Uterus (tissue), 4 donors: ENCODE measurements around the gene GPHN. TPM values are rescaled to one million over a fixed set of nuclear protein-coding genes. Genes with fewer than 3 reads are reported as not detected.

Source experiments
- DNase-seq, 2 donors: peaks; one replicate each; pipeline ENCODE4 v3.0.0-alpha.2; 2019 to 2020
- H3K27ac ChIP-seq, 2 donors: fragments of 200-600 bp; sonication (generic); 1 replicate in 1 of 2; 2 replicates in 1 of 2; pipeline ENCODE4 v1.5.1; 2016 to 2018
- H3K27me3 ChIP-seq, 2 donors: fragments of 200-600 bp; sonication (generic); one replicate each; pipeline ENCODE4 v1.5.1; 2018 to 2019; ENCODE audit warnings: control low read depth in 1 of 2
- H3K36me3 ChIP-seq, 2 donors: fragments of 200-600 bp; sonication (generic); one replicate each; pipeline ENCODE4 v1.5.1; 2019; ENCODE audit warnings: control low read depth in 1 of 2
- H3K4me1 ChIP-seq, 2 donors: fragments of 200-600 bp; sonication (generic); one replicate each; pipeline ENCODE4 v1.5.1; 2018 to 2019; ENCODE audit warnings: control low read depth in 1 of 2
- H3K4me3 ChIP-seq, 2 donors: fragments of 200-600 bp; sonication (generic); 1 replicate in 1 of 2; 2 replicates in 1 of 2; pipeline ENCODE4 v1.5.1; 2018 to 2019; ENCODE audit warnings: mild to moderate bottlenecking in 1 of 2
- H3K9me3 ChIP-seq, 2 donors: fragments of 200-600 bp; sonication (generic); one replicate each; pipeline ENCODE4 v1.5.1; 2019; ENCODE audit warnings: control low read depth in 1 of 2
- CTCF ChIP-seq, 4 experiments: fragments of 200-600 bp in 2 of 4; fragments of 450-650 bp in 2 of 4; sonication (generic) in 2 of 4; IDR thresholded peaks; one replicate each; pipeline ENCODE4 v1.5.1; 2016 to 2019; ENCODE audit warnings: antibody characterized with exemption in 4 of 4, mild to moderate bottlenecking in 2 of 4, moderate library complexity in 1 of 4
- POLR2A ChIP-seq, 2 donors: fragments of 450-650 bp; IDR thresholded peaks; one replicate each; pipeline ENCODE4 v1.6.1; 2016; ENCODE audit warnings: antibody characterized with exemption in 2 of 2, mild to moderate bottlenecking in 1 of 2, moderate library complexity in 1 of 2
- intact Hi-C: fragments of 100-400 bp; cut with DNase I; formaldehyde crosslinking; loops from one replicate; pipeline ENCODE4 v1.15.1; 2023; ENCODE audit warnings: low total_unique reads
- total RNA-seq, 4 donors: library from RNA; depleted of rRNA in 3 of 4; stranded (reverse); fragments of >200 nt in 3 of 4; gene quantifications; one replicate each; pipeline versions ENCODE4 v1.1.0 to v1.2.4, GENCODE V29; 2014 to 2023
- donor health status: DM: yes; HTN: yes; CAD: no.

The GPHN gene
- total RNA-seq, 4 donors from 2014 or later: 14.9 to 42.9 (median 19.1) TPM

- intact Hi-C loops: no loop called here
- no peak for DNase-seq
- Histone ChIP-seq H3K9me3 (peaks cover 0 to 16% of the 10 kb centered on the region in 2 donors), H3K27me3 (no peaks in the 10 kb centered on the region), H3K4me3 (no peak overlapping the region), H3K27ac (no peak overlapping the region), H3K36me3 (no peaks in the 10 kb centered on the region), H3K4me1 (no peaks in the 10 kb centered on the region)
- no peak for TF ChIP-seq CTCF (IDR thresholded peaks at IDR 0.05)
- TF ChIP-seq POLR2A (IDR thresholded peaks at IDR 0.05): no peak
Observed at GRCh38 chr14:67172056-67172455, 664.1 kb downstream of the GPHN start.

- H3K9me3 ChIP-seq: peaks cover 0 to 16% of the 10 kb centered on the region in 2 donors
- H3K27me3 ChIP-seq: no peaks in the 10 kb centered on the region
- no peaks in the 10 kb centered on the region for H3K36me3 ChIP-seq
- no peak overlapping the region for H3K4me3 ChIP-seq
- H3K27ac ChIP-seq: no peak overlapping the region
- intact Hi-C loops: no loop called here
- DNase-seq: no peak
- no peak for TF ChIP-seq POLR2A (IDR thresholded peaks at IDR 0.05)
- TF ChIP-seq CTCF (IDR thresholded peaks at IDR 0.05): no peak
- H3K4me1 ChIP-seq: no peaks in the 10 kb centered on the region
Observed at GRCh38 chr14:67172520-67172919, 664.6 kb downstream of the GPHN start.

- Histone ChIP-seq H3K27me3 (no peaks in the 10 kb centered on the region), H3K9me3 (peaks cover 0 to 22% of the 10 kb centered on the region in 2 donors), H3K4me1 (no peaks in the 10 kb centered on the region), H3K36me3 (no peaks in the 10 kb centered on the region), H3K4me3 (no peak overlapping the region), H3K27ac (no peak overlapping the region)
- DNase-seq: no peak
- intact Hi-C loops: no loop called here
- TF ChIP-seq CTCF (IDR thresholded peaks at IDR 0.05) (no peak), POLR2A (IDR thresholded peaks at IDR 0.05) (no peak)
Observed at GRCh38 chr14:67173719-67174118, 665.8 kb downstream of the GPHN start.

GRCh38 chr14:67186172-67186768 is 678.3 kb downstream of the GPHN start:
- intact Hi-C loops: no loop called here
- Histone ChIP-seq H3K4me1 (peaks cover 0 to 3% of the 10 kb centered on the region in 2 donors), H3K4me3 (no peak overlapping the region), H3K36me3 (no peaks in the 10 kb centered on the region), H3K27me3 (no peaks in the 10 kb centered on the region), H3K27ac (peak overlapping the region; percentile 6 to 11), H3K9me3 (no peaks in the 10 kb centered on the region)
- DNase-seq: no peak
- TF ChIP-seq POLR2A (IDR thresholded peaks at IDR 0.05): no peak
- TF ChIP-seq CTCF (IDR thresholded peaks at IDR 0.05): no peak

- peaks cover 0 to 3% of the 10 kb centered on the region in 2 donors for H3K4me1 ChIP-seq
- intact Hi-C loops: no loop called here
- TF ChIP-seq POLR2A (IDR thresholded peaks at IDR 0.05) (no peak), CTCF (IDR thresholded peaks at IDR 0.05) (no peak)
Observed at GRCh38 chr14:67186789-67187584, 679.0 kb downstream of the GPHN start.

More at GRCh38 chr14:67186789-67187584, 679.0 kb downstream of the GPHN start:
- Histone ChIP-seq H3K4me3 (no peak overlapping the region), H3K27ac (peak overlapping the region in 1 of 2 donors; percentile 35), H3K27me3 (no peaks in the 10 kb centered on the region), H3K9me3 (no peaks in the 10 kb centered on the region), H3K36me3 (no peaks in the 10 kb centered on the region)
- DNase-seq: peak in 1 of 2 donors; percentile 19
